Fibroblast of lung (primary cell): ENCODE measurements around the gene NKTR. TPM values are rescaled to one million over a fixed set of nuclear protein-coding genes. Genes with fewer than 3 reads are reported as not detected.
A peak's percentile ranks its signal among the peaks of the same experiment; 100 is the strongest.

Source experiments
- DNase-seq, 2 donors: peaks; one replicate each; pipeline versions ENCODE4 v3.0.0 to v3.0.0-alpha.2; 2010; ENCODE audit warnings: low read depth in 2 of 2
- H2AFZ ChIP-seq: 2 replicates; pipeline ENCODE4 v1.5.1; 2012; ENCODE audit warnings: low read length, control low read depth, inconsistent platforms
- H3K27ac ChIP-seq: 2 replicates; pipeline ENCODE4 v1.5.1; 2011; ENCODE audit warnings: low read length, control low read depth; ENCODE audit not compliant: insufficient read depth
- H3K27me3 ChIP-seq: 2 replicates; pipeline ENCODE4 v1.5.1; 2011; ENCODE audit warnings: mild to moderate bottlenecking, low read length; ENCODE audit not compliant: control insufficient read depth, insufficient read depth
- H3K36me3 ChIP-seq: 2 replicates; pipeline ENCODE4 v1.5.1; 2011; ENCODE audit warnings: low read length; ENCODE audit not compliant: control insufficient read depth, insufficient read depth
- H3K4me1 ChIP-seq: 2 replicates; pipeline ENCODE4 v1.5.1; 2011; ENCODE audit warnings: low read length; ENCODE audit not compliant: control insufficient read depth, insufficient read depth; ENCODE audit errors: extremely low read depth
- H3K4me2 ChIP-seq: 2 replicates; pipeline ENCODE4 v1.5.1; 2011; ENCODE audit warnings: low read length, control low read depth; ENCODE audit not compliant: insufficient read depth; ENCODE audit errors: extremely low read depth
- H3K4me3 ChIP-seq, 4 experiments: fragments of 200-600 bp in 1 of 4; sonication (generic) in 1 of 4; replicated peaks in 1 of 4; 2 replicates each; pipeline ENCODE4 v1.5.1; 2011 to 2016; ENCODE audit warnings: low read length in 4 of 4, low read depth in 3 of 4, mild to moderate bottlenecking in 3 of 4, control low read depth in 2 of 4, inconsistent platforms in 1 of 4, mixed read lengths in 1 of 4; ENCODE audit not compliant: insufficient read depth in 1 of 4; ENCODE audit errors: control extremely low read depth in 1 of 4
- H3K79me2 ChIP-seq: 2 replicates; pipeline ENCODE4 v1.5.1; 2012; ENCODE audit warnings: mild to moderate bottlenecking, low read length, inconsistent platforms; ENCODE audit not compliant: control insufficient read depth, insufficient read depth
- H3K9ac ChIP-seq: 2 replicates; pipeline ENCODE4 v1.5.1; 2011; ENCODE audit warnings: mild to moderate bottlenecking, low read length, control low read depth; ENCODE audit not compliant: insufficient read depth
- H3K9me3 ChIP-seq: 2 replicates; pipeline ENCODE4 v1.5.1; 2012; ENCODE audit warnings: low read depth, low read length; ENCODE audit not compliant: control insufficient read depth, insufficient read depth
- H4K20me1 ChIP-seq: 2 replicates; pipeline ENCODE4 v1.5.1; 2011; ENCODE audit warnings: low read length; ENCODE audit not compliant: control insufficient read depth, insufficient read depth; ENCODE audit errors: extremely low read depth
- CTCF ChIP-seq, 2 donors: IDR thresholded peaks in 1 of 2; conservative IDR thresholded peaks in 1 of 2; 1 replicate in 1 of 2; 2 replicates in 1 of 2; pipeline ENCODE4 v1.5.1; 2011 to 2012; ENCODE audit warnings: low read length in 2 of 2, control low read depth in 1 of 2, inconsistent platforms in 1 of 2, low read depth in 1 of 2, mild to moderate bottlenecking in 1 of 2
- EZH2 ChIP-seq: IDR thresholded peaks from 2 replicates; pipeline ENCODE4 v1.5.1; 2012; ENCODE audit warnings: low read length, control low read depth, mild to moderate bottlenecking; ENCODE audit errors: missing control alignments
- polyA plus RNA-seq, 2 donors: library from polyadenylated mRNA; depleted of rRNA in 1 of 2; stranded (reverse) in 1 of 2; unstranded in 1 of 2; fragments of >200 nt; gene quantifications; 2 replicates each; pipeline ENCODE4 v1.2.1, GENCODE V29; 2011 to 2012; ENCODE audit warnings: missing spikeins in 1 of 2
- total RNA-seq: library from RNA; depleted of rRNA; stranded (reverse); fragments of >200 nt; gene quantifications from 2 replicates; pipeline ENCODE4 v1.2.1, GENCODE V29; 2014

NKTR gene
- total and polyA plus RNA-seq, 2 donors (not counting 1 experiment from before 2014, with no cell fraction given), result 26.4 to 44.6 TPM

DNA sequence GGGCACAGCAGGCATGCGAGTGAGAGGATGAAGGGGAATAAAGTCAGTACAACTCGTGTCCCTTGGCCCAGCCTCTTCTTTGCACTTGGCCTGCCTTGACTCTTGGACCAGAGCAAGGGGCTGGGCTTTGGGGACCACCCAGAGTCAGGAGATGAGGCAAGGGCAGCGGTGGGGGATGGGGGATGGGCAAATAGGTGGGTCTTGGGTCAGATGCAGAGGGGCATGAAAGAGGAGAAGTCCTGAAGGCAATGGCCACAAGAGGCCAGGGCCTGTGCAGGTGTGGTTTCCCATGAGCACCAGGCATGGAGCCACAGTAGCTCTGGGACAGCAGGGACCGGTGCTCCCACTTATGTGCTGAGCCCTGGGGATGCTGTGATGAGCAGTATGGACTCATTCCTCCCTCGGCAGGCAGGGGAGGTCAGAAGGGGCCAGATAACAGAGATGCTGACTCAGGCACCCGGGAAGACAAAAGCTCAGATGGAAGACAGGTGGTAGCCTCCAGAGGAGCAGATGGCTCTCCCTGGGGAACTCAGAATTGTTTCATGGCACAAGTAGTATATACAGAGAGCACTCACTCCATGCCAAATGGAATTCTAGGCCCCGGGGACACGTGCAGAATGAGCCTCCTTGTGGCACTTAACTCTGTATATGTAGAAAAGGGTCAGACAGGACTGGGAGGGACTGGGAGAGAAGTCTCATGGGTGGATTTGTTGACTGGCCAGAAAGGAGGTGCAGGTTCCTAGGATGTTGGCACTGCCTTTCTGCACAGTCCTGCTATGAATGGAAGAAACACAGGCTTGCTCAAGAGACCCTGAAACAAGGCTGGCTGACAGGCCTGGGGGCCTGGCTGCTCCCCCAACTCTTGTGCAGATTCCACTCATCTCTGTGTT, 67.3 kb downstream of the NKTR start:
- peaks cover 3% of the 10 kb centered on the region for H3K27me3 ChIP-seq
- no peak overlapping the region for H3K4me2 ChIP-seq
- H3K27ac ChIP-seq, result no peak overlapping the region
- H3K79me2 ChIP-seq, result no peaks in the 10 kb centered on the region
- H3K4me3 ChIP-seq, result no peak overlapping the region
- no peak overlapping the region for H3K9ac ChIP-seq
- no peak for TF ChIP-seq CTCF (conservative IDR thresholded peaks at IDR 0.05 in 1 of 2, IDR thresholded peaks at IDR 0.05 in 1 of 2; ENCODE audit: low read depth in 1 of 2, low read length in 2 of 2)
- TF ChIP-seq EZH2, result no peak
- no peak for DNase-seq
- H3K36me3 ChIP-seq, result no peaks in the 10 kb centered on the region
- H4K20me1 ChIP-seq, result no peaks in the 10 kb centered on the region
- H3K4me1 ChIP-seq, result no peaks in the 10 kb centered on the region
- no peaks in the 10 kb centered on the region for H3K9me3 ChIP-seq
- H2AFZ ChIP-seq, result no peak overlapping the region

DNA sequence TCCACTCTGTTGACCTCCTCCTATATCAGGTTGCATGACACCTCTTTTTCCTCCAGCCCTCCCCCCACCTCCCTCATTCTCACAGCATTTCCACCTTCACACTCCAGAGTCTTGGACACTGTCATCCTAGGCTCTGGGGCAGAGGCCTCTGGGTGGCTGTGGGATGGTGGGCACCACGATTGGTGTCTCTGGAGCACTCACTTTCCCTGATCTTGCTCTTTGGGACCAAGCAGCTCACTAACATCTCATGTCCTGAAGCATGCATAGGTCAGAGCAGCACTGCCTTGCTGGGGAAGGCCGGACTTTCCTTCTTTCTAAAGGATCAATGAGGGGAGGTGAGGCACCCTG, 67.9 kb downstream of the NKTR start:
- H3K9me3 ChIP-seq, result no peaks in the 10 kb centered on the region
- no peak for DNase-seq
- peaks cover 3% of the 10 kb centered on the region for H3K27me3 ChIP-seq
- H2AFZ ChIP-seq, result no peak overlapping the region
- no peaks in the 10 kb centered on the region for H4K20me1 ChIP-seq
- no peak for TF ChIP-seq CTCF (conservative IDR thresholded peaks at IDR 0.05 in 1 of 2, IDR thresholded peaks at IDR 0.05 in 1 of 2; ENCODE audit: low read depth in 1 of 2, low read length in 2 of 2)
- no peak for TF ChIP-seq EZH2
- no peak overlapping the region for H3K4me2 ChIP-seq
- no peak overlapping the region for H3K9ac ChIP-seq
- H3K4me1 ChIP-seq, result no peaks in the 10 kb centered on the region
- no peaks in the 10 kb centered on the region for H3K36me3 ChIP-seq
- H3K27ac ChIP-seq, result no peak overlapping the region
- no peaks in the 10 kb centered on the region for H3K79me2 ChIP-seq
- no peak overlapping the region for H3K4me3 ChIP-seq

DNA sequence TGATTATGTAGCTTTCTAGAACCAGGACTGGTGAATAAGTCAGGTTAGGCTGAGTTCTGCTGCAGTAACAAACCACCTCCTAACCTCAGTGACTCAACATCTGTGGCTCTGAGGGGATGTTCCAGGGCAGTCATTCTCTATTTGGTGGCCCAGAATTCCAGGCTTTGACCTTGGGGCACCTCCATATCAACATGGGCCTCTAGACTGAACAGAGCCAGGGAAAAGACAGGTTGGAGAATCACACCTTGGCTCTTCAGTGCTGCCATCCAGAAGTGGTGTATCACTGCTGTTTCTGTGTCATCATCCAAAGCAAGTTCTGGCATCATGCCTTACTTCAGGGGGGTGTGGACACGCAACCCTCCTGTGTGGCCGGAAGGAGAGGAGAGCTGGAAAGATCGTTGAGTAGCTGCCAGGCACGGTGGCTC, 68.3 kb downstream of the NKTR start:
- Histone ChIP-seq H3K4me2 (no peak overlapping the region), H3K36me3 (no peaks in the 10 kb centered on the region), H4K20me1 (no peaks in the 10 kb centered on the region), H3K27ac (no peak overlapping the region), H3K27me3 (peaks cover 3% of the 10 kb centered on the region), H3K4me1 (no peaks in the 10 kb centered on the region), H3K4me3 (no peak overlapping the region), H3K79me2 (no peaks in the 10 kb centered on the region), H2AFZ (no peak overlapping the region), H3K9me3 (no peaks in the 10 kb centered on the region), H3K9ac (no peak overlapping the region)
- no peak for TF ChIP-seq CTCF (conservative IDR thresholded peaks at IDR 0.05 in 1 of 2, IDR thresholded peaks at IDR 0.05 in 1 of 2; ENCODE audit: low read depth in 1 of 2, low read length in 2 of 2)
- no peak for TF ChIP-seq EZH2
- DNase-seq, result peak in 1 of 2 donors; percentile 21
